Measurements from ENCODE around the gene CPM.
"Not testable (repeated sequence)": the region's sequence is repeated elsewhere in the genome, so short reads cannot be mapped to it uniquely, and the experiment has no call there.

The CPM gene

GRCh38 chr12:68805592-68806120 is 127.3 kb downstream of the CPM start:
- H3K4me3 ChIP-seq (ENCODE audit: low read depth, low read length) = no peak overlapping the region
- no peak for DNase-seq (ENCODE audit: low read depth)
- TF ChIP-seq, protein P1, sequence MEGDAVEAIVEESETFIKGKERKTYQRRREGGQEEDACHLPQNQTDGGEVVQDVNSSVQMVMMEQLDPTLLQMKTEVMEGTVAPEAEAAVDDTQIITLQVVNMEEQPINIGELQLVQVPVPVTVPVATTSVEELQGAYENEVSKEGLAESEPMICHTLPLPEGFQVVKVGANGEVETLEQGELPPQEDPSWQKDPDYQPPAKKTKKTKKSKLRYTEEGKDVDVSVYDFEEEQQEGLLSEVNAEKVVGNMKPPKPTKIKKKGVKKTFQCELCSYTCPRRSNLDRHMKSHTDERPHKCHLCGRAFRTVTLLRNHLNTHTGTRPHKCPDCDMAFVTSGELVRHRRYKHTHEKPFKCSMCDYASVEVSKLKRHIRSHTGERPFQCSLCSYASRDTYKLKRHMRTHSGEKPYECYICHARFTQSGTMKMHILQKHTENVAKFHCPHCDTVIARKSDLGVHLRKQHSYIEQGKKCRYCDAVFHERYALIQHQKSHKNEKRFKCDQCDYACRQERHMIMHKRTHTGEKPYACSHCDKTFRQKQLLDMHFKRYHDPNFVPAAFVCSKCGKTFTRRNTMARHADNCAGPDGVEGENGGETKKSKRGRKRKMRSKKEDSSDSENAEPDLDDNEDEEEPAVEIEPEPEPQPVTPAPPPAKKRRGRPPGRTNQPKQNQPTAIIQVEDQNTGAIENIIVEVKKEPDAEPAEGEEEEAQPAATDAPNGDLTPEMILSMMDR (IDR thresholded peaks at IDR 0.05; ENCODE audit: low read depth, low read length) = no peak
- no peak for TF ChIP-seq MYC (IDR thresholded peaks at IDR 0.05; ENCODE audit: low read depth, low read length)
- TF ChIP-seq MAX (IDR thresholded peaks at IDR 0.05; ENCODE audit: low read depth, low read length) = no peak
- no peak for TF ChIP-seq POLR2A (IDR thresholded peaks at IDR 0.05; ENCODE audit: extremely low read depth, insufficient read length)

- TF ChIP-seq MAX (IDR thresholded peaks at IDR 0.05; ENCODE audit: low read depth, low read length) (no peak), POLR2A (IDR thresholded peaks at IDR 0.05; ENCODE audit: extremely low read depth, insufficient read length) (no peak), MYC (IDR thresholded peaks at IDR 0.05; ENCODE audit: low read depth, low read length) (no peak)
- TF ChIP-seq, protein P1 (IDR thresholded peaks at IDR 0.05; ENCODE audit: low read depth, low read length) = no peak
- no peak overlapping the region for H3K4me3 ChIP-seq (ENCODE audit: low read depth, low read length)
- no peak for DNase-seq (ENCODE audit: low read depth)
Observed at GRCh38 chr12:68804657-68805591, 128.0 kb downstream of the CPM start.

- no peak overlapping the region for H3K4me3 ChIP-seq (ENCODE audit: low read depth, low read length)
- no peak for TF ChIP-seq MAX (IDR thresholded peaks at IDR 0.05; ENCODE audit: low read depth, low read length)
- no peak for TF ChIP-seq POLR2A (IDR thresholded peaks at IDR 0.05; ENCODE audit: extremely low read depth, insufficient read length)
- TF ChIP-seq, protein P1 (IDR thresholded peaks at IDR 0.05; ENCODE audit: low read depth, low read length) = no peak
- no peak for TF ChIP-seq MYC (IDR thresholded peaks at IDR 0.05; ENCODE audit: low read depth, low read length)
- no peak for DNase-seq (ENCODE audit: low read depth)
Observed at GRCh38 chr12:68803948-68804656, 128.9 kb downstream of the CPM start.

DNA sequence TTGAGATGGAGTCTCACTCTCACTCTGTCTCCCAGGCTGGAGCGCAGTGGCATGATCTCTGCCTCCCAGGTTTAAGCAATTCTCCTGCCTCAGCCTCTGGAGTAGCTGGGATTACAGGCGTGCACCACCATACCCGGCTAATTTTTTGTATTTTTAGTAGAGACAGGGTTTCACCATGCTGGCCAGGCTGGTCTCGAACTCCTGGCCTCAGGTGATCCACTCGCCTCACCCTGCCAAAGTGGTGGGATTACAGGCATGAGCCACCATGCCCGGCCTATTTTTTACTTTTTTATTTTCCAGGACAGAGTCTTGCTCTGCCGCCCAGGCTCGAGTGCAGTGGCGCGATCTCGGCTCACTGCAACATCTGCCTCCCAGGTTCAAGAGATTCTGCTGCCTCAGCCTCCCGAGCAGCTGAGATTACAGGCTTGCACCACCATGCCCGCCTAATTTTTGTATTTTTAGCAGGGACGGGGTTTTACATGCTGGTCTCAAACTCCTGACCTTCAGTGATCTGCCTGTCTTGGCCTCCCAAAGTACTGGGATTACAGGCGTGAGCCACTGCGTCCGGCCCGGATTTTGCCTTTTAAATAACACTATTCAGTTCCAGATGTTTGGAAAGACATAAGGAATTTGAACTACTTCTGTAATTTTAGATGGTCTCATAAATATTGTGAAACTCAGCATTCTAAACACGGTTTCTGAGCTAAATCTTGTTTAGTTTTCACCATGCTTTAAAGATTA is 129.9 kb downstream of the CPM start:
- not testable (repeated sequence) for DNase-seq (ENCODE audit: low read depth); H3K4me3 ChIP-seq (ENCODE audit: low read depth, low read length)

- H3K4me3 ChIP-seq (ENCODE audit: low read depth, low read length); DNase-seq (ENCODE audit: low read depth): not testable (repeated sequence)
Observed at GRCh38 chr12:68802372-68802745, 130.6 kb downstream of the CPM start.
